HT1080 (cell line): Measurements from ENCODE around the gene ERBB4. TPM values are rescaled to one million over a fixed set of nuclear protein-coding genes. Genes with fewer than 3 reads are reported as not detected.
A peak's percentile ranks its signal among the peaks of the same experiment; 100 is the strongest.
"Not testable (repeated sequence)": the region's sequence is repeated elsewhere in the genome, so short reads cannot be mapped to it uniquely, and the experiment has no call there.

ENCODE experiments used
- DNase-seq: peaks from one replicate; pipeline ENCODE4 v3.0.0-alpha.2; 2015; ENCODE audit warnings: low read depth
- total RNA-seq: library from RNA; depleted of rRNA; stranded (reverse); fragments of >200 nt; shearing (Covaris generic); gene quantifications from 2 replicates; pipeline ENCODE4 v1.2.3, GENCODE V29; 2014

ERBB4 gene
- total RNA-seq, 1 experiment from 2014 or later = 0.02 TPM

GRCh38 chr2:211741966-211742365 lies 796.6 kb downstream of the ERBB4 start:
- DNase-seq = no peak

GRCh38 chr2:211737282-211737681 lies 801.3 kb downstream of the ERBB4 start:
- peak; percentile 42 for DNase-seq

DNA sequence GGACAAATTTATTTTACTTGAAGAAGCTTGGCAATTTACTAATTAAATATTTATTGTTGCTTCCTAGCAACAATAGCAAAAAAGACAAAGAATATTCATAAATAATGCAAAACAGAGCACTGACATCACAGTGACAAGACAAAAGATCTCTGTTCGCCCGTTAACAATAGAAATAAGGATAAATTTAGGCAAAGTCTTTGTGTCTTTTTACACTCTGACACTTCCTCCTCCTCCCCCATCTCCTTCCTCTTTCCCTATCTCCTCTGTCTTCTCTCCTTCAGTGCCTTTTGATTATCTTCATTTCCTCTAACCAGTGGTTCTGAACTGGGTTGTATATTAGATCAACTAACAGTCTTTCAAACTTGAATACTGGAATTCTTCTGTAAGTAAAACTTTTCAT lies 808.4 kb downstream of the ERBB4 start:
- DNase-seq = no peak

DNA sequence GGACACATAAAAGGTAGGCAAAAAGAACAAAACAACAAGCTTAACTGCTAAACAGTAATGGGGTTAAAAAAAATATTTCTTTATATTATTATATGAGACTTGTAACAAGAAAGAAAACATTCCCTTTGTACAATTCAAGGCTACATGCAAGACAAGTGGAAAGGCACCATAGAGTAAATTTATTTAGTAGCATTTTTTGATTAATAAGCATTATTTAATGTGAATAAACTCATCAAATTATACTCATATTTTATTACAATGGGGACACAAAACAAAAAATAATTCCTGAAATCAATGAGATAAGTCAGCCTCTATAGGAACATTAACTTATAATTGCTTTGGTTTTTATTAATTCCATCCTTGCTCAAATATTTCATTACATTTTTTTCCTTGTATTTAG lies 809.2 kb downstream of the ERBB4 start:
- no peak for DNase-seq

- no peak for DNase-seq
Measured at GRCh38 chr2:211724933-211725332, 813.7 kb downstream of the ERBB4 start.

DNA sequence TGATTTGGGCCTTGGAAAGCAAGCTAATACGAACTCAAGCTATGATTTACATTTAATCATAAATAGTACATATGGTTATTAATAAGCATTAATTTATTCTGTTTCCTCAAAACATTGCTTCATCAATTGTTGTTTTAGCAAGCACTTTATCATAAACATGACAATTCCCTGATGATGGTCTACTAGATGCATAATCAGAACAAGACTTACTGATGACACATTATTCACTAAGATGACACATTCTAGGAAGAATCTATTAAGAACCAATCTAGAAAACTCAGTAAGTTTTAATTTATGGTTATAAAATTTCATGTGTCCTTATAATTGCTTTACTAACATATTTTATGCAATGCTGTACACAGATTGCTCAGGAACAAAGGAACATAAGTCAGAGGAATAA lies 815.2 kb downstream of the ERBB4 start:
- DNase-seq = no peak

- DNase-seq = no peak
Measured at GRCh38 chr2:211722928-211723327, 815.7 kb downstream of the ERBB4 start.

DNA sequence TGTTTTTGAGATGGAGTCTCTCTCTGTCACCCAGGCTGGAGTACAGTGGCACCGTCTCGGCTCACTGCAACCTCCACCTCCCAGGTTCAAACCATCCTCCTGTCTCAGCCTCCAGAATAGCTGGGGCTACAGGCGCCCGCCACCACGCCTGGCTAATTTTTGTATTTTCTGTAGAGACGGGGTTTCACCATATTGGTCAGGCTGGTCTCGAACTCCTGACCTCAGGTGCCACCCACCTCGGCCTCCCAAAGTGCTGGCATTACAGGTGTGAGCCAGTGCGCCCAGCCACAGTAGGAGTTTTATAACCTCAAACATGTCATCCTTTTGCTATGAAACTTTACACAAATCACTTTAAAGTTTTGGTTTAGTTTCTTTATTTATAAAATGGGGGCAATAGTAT lies 816.7 kb downstream of the ERBB4 start:
- not testable (repeated sequence) for DNase-seq

DNA sequence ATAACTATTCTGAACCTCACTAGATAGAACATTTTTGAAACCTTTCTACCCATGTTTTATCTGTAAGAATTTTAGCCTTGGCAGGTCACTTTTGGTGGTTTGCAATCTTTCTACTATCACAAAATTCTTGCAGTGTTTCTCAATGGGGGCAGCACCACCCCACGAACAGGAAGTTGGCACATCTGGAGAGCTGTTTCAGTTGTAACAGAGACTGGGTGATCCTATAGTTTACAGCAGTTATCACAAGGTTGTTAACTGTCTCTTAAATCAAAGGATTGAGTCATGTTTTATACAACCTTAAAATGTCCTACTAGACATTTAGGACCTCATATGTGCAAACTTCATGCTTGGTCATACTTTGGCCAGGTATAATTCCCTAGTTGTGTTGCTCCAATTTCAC lies 829.2 kb downstream of the ERBB4 start:
- DNase-seq = no peak

- DNase-seq = no peak
Measured at GRCh38 chr2:211692689-211693088, 845.9 kb downstream of the ERBB4 start.

- no peak for DNase-seq
Measured at GRCh38 chr2:211690736-211691135, 847.9 kb downstream of the ERBB4 start.

DNA sequence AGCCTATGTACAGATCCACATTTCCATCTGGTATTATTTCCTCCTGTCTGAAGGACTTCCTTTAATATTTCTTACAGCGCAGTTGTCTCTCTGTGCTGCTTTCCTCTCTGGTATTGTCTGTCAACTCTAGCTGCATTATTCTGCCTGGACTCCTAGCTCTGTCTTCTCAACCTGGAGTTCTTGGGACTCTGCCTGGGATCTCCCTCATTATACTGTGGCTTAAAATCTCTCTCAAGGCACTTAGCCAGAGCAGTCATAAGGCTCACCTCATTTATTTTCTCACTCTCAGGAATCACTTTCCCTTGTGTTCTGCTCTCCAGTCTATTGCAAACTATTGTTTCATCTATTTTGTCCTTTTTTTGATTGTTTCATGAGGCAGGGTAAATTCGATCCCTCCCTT lies 850.4 kb downstream of the ERBB4 start:
- no peak for DNase-seq

- no peak for DNase-seq
Measured at GRCh38 chr2:211674715-211675114, 863.9 kb downstream of the ERBB4 start.

GRCh38 chr2:211673133-211673905 lies 865.3 kb downstream of the ERBB4 start:
- no peak for DNase-seq

DNA sequence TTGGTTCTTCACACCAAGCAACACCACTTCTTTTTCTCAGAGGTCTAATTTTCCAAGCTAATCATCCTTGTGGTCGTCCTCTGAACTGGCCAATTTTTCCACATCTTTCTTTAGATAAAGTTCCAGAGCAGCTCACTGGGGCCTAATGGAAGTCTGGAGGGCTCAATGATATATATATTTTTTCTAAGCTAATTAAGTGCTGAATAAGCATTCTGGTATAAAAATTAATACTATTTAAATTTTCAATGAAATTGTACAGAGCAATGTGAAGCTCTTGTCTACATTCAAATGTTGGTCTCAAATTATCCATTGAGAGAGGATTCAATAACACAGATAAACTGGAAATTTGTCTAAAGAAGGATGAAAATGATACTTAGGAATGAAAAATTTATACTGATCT lies 866.6 kb downstream of the ERBB4 start:
- no peak for DNase-seq

GRCh38 chr2:211665299-211665698 lies 873.3 kb downstream of the ERBB4 start:
- DNase-seq = peak; percentile 4

DNA sequence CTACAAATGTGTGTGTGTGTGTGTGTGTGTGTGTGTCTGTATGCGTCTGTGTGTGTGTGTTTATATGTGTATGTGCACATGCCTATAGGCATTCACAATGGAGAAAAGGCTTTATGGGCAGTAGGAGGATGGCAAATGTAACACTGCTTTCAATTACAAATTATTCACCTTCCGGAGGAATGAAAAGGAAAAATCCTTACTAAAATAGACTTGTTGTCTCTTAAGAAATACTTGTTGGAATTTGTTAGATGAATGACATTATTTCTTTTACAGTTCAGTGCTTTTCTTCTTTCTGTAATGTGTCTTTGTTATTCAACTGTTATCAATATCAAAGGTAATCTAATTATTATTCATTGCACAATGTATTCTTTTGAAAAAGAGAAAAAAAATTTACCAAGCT lies 874.3 kb downstream of the ERBB4 start:
- DNase-seq = no peak

GRCh38 chr2:211654211-211654780 lies 884.3 kb downstream of the ERBB4 start:
- no peak for DNase-seq

- DNase-seq = no peak
Measured at GRCh38 chr2:211652327-211652726, 886.3 kb downstream of the ERBB4 start.

- DNase-seq = no peak
Measured at GRCh38 chr2:211649331-211649730, 889.3 kb downstream of the ERBB4 start.

GRCh38 chr2:211631503-211631902 lies 907.1 kb downstream of the ERBB4 start:
- DNase-seq = no peak

DNA sequence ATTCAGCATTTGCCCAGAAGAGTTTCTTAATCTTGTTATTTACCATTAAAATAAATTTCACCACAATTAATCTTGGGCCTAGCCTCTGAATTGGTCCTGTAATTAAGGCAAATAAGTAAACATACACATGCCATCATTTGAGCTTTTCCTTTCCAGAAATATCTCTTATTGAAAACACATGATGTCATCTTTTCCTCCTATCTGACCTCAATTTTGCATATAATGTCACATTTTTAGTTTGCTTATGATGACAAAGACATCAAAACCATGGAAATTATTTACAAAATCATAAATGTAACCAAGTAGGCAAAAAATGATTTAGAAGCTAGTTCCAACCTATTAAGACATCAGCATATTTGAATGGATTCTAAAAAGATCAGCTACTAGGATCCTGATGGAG lies 915.5 kb downstream of the ERBB4 start:
- DNase-seq = no peak

DNA sequence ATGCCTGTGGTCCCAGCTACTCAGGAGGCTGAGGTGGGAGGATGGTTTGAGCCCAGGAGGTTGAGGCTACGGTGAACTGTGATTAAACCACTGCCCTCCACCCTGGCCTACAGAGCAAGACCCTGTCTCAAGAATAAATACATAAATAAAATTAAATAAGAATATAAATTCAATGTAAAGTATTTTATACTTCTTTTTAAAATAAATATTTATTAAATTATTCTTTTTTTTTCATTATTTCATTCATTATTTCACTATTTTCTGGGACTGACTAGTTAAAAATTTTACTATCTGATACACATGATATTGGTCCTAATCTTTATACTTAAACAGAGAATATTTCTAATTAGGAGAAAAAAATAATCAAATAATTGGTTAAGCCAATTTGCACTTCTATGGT lies 917.6 kb downstream of the ERBB4 start:
- no peak for DNase-seq
